Astrocyte (in vitro differentiated cells and primary cell): ENCODE results near the gene ETV6.

Source experiments
- CTCF ChIP-seq: IDR thresholded peaks from 2 replicates; pipeline ENCODE4 v1.5.1; 2011; ENCODE audit warnings: low read depth, mild to moderate bottlenecking, inconsistent platforms, low read length, moderate library complexity; ENCODE audit not compliant: insufficient read depth
- EZH2 ChIP-seq: IDR thresholded peaks from 2 replicates; pipeline ENCODE4 v1.6.1; 2012; ENCODE audit warnings: mild to moderate bottlenecking, low read length, inconsistent platforms; ENCODE audit not compliant: insufficient read depth

GRCh38 chr12:11870041-11870451 is 220.6 kb downstream of the ETV6 start:
- TF ChIP-seq CTCF (no peak), EZH2 (no peak)
